HG02759 (cell line): ENCODE measurements around the gene EEF1A1.
"Not testable (repeated sequence)": the region's sequence is repeated elsewhere in the genome, so short reads cannot be mapped to it uniquely, and the experiment has no call there.

Experiments
- ATAC-seq: cut with Tn5 transposase; IDR thresholded peaks from one replicate; pipeline ENCODE4 v1.9.1; 2021; ENCODE audit warnings: mild to moderate bottlenecking, moderate library complexity; ENCODE audit not compliant: unreplicated experiment

The EEF1A1 gene

GRCh38 chr6:73506246-73506645, 14.6 kb downstream of the EEF1A1 start:
- no peak for ATAC-seq

DNA sequence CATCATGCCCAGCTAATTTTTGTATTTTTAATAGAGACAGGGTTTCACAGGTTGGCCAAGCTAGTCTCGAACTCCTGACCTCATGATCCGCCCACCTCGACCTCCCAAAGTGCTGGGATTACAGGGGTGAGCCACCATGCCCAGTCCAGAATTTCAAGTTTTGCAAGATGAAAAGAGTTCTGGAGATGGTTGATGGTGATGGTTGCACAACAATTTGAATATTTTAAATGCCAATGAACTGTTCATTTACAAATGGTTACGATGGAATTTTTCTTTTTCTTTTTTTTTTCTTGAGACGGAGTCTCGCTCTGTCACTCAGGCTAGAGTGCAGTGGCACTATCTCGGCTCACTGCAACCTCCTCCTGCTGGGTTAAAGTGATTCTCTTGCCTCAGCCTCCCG, 15.1 kb downstream of the EEF1A1 start:
- ATAC-seq, result not testable (repeated sequence)

DNA sequence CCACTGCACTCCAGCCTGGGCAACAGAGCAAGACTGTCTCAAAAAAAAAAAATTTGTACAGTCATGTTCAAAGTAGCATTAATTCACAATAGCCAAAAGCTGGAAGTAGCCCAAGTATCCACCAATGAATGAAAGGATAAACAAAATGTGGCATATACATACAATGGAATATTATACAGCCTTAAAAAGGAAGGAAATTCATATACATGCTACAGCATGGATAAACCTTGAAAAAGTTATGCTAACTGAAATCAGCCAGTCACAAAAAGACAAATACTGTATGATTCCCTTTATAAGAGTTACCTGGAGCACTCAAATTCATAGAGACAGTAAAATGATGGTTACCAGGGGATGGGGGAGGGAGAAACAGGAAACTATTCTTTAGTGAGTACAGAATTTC, 15.7 kb downstream of the EEF1A1 start:
- ATAC-seq, result no peak

GRCh38 chr6:73504160-73504559, 16.7 kb downstream of the EEF1A1 start:
- no peak for ATAC-seq

DNA sequence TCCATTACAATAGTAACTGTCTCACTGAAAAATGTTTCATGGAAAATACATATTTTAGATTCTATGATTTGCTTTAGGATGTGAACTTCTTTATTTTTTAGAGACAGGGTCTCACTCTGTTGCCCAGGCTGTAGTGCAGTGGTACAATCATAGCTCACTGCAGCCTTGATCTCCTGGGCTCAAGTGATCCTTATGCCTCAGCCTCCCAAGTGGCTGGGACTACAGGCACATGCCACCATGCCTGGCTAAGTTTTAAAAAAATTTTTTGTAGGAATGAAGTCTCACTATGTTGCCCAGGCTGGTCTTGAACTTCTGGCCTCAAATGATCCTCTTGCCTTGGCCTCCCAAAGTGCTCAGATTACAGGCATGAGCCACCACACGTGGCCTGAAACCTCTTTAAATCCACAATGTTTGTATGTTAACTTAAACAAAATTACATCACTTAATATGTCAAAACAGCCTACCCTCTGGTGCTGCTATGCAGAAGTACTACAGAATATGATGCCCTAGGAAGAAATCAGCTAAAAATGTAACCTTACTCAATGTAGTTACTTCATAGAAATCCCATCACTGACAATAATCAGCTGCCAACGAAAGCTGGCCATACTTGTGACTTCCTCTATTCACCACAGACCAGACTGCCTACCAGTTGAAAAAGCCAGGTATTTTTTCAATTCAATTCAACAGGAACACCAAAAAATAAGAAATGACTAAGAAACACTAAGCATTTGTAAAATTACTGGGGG, 17.6 kb downstream of the EEF1A1 start:
- ATAC-seq, result no peak

- no peak for ATAC-seq
These were observed 22.9 kb downstream of the EEF1A1 start for GRCh38 chr6:73497915-73498314.

DNA sequence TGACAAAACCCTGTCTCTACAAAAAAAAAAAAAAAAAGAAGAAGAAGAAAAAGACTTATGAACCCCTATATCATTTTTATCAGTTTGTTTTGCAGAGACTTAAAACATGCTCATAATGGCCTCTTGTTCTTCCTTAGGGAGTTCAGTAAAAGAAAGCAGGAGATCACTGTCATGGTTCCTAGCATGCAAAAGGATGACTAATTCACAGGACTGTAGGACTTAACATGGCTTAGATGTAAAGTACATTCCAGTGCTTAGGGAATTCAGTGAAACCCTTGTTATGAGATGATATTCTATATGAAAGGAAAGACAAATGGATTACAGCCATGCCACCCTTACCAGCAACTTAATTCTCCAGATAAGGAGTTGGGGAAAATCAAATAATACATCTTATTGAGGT, 29.5 kb downstream of the EEF1A1 start:
- ATAC-seq, result no peak

- ATAC-seq, result no peak
These were observed 33.4 kb downstream of the EEF1A1 start for GRCh38 chr6:73487473-73487872.

DNA sequence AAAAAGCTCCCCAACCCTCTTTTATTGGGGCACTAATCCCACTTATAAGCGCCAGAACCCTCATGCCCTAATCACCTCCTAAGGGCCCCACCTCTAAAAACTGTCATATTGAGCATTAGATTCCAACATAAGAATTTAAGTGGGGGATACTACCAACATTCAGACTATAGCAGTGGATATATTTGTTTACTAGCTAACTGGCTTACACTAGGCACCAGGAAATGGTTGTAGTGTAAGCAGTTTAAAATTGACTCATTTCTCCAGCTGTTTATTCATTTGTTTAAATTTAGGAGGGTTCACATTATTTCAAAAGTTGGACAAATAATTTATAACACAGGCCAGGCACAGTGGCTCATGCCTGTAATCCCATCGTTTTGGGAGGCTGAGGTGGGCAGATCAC, 36.4 kb downstream of the EEF1A1 start:
- ATAC-seq, result no peak

DNA sequence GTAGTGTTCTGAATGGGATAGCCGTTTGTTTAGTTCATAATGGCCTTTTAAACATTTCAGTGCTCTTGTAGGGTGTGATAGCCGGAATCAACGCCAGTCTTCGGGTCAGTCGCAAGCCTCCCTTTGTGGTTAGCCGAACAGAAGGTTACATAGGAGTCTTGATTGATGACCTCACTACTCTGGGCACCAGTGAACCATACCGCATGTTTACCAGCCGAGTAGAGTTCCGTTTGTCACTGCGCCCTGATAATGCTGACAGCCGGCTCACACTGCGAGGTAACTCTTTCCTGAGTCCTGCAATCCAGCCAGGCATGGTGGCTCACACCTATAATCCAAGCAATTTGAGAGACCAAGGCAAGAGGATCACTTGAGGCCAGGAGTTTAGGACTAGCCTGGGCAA, 38.9 kb downstream of the EEF1A1 start:
- no peak for ATAC-seq

DNA sequence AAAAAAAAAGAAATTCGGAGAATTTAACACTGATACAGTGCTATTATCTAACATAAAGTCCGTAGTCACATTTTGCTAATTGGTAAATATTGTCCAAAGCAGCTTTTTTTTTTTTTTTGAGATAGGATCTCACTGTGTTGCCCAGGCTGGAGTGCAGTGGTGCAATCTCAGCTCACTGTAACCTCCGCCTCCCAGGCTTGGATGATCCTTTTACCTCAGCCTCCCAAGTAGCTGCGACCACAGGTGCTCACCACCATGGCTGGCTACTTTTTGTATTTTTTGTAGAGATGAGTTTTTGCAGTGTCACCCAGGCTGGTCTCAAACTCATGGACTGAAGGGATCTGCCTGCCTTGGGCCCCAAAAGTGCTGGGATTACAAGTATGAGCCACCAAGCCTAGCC, 43.4 kb downstream of the EEF1A1 start:
- no peak for ATAC-seq

- no peak for ATAC-seq
These were observed 44.1 kb downstream of the EEF1A1 start for GRCh38 chr6:73476723-73477122.

- peak; percentile 95 for ATAC-seq
These were observed 49.0 kb downstream of the EEF1A1 start for GRCh38 chr6:73471686-73472290.
